Tibial nerve (tissue), 4 donors: ENCODE results near the gene PGD. TPM values are rescaled to one million over a fixed set of nuclear protein-coding genes. Genes with fewer than 3 reads are reported as not detected.
"Not testable (repeated sequence)": the region's sequence is repeated elsewhere in the genome, so short reads cannot be mapped to it uniquely, and the experiment has no call there.

Source experiments
- DNase-seq, 2 donors: peaks; one replicate each; pipeline ENCODE4 v3.0.0-alpha.2; 2019; ENCODE audit warnings: low spot score in 2 of 2
- H3K27ac ChIP-seq, 4 donors: fragments of 200-600 bp; sonication (generic) in 3 of 4; one replicate each; pipeline ENCODE4 v1.5.1; 2017 to 2019; ENCODE audit warnings: mild to moderate bottlenecking in 1 of 4
- H3K27me3 ChIP-seq, 2 donors: fragments of 200-600 bp; sonication (generic) in 1 of 2; one replicate each; pipeline versions ENCODE4 v1.5.1 to v1.6.0; 2017 to 2019
- H3K36me3 ChIP-seq, 3 donors: fragments of 200-600 bp; sonication (generic); one replicate each; pipeline ENCODE4 v1.5.1; 2018 to 2019
- H3K4me1 ChIP-seq, 4 donors: fragments of 200-600 bp; sonication (generic) in 3 of 4; one replicate each; pipeline ENCODE4 v1.5.1; 2017 to 2019
- H3K4me3 ChIP-seq, 4 donors: fragments of 200-600 bp; sonication (generic) in 3 of 4; one replicate each; pipeline ENCODE4 v1.5.1; 2017 to 2019; ENCODE audit warnings: mild to moderate bottlenecking in 1 of 4, moderate library complexity in 1 of 4
- H3K9me3 ChIP-seq, 4 donors: fragments of 200-600 bp; sonication (generic) in 3 of 4; one replicate each; pipeline ENCODE4 v1.5.1; 2017 to 2019
- EP300 ChIP-seq, 2 donors: sonication (generic); formaldehyde crosslinking; IDR thresholded peaks; one replicate each; pipeline ENCODE4 v1.6.1; 2017; ENCODE audit warnings: antibody characterized with exemption in 2 of 2, mild to moderate bottlenecking in 1 of 2
- POLR2A ChIP-seq, 2 donors: fragments of 450-650 bp; IDR thresholded peaks; one replicate each; pipeline ENCODE4 v1.6.1; 2017; ENCODE audit warnings: antibody characterized with exemption in 2 of 2, mild to moderate bottlenecking in 2 of 2, moderate library complexity in 2 of 2
- WGBS, 2 donors: methylation state at CpG; one replicate each; pipeline ENCODE4 v1.1.5; 2018; 5-methylcytosine and 5-hydroxymethylcytosine counted together
- total RNA-seq, 4 donors: library from RNA; depleted of rRNA; stranded (reverse); fragments of >200 nt; gene quantifications; one replicate each; pipeline ENCODE4 v1.1.0, GENCODE V29; 2016
- TF ChIP-seq, protein P1 (sequence below), 5 experiments: fragments of 200-600 bp in 3 of 5; fragments of 450-650 bp in 2 of 5; sonication (generic) in 3 of 5; IDR thresholded peaks; one replicate each; pipeline ENCODE4 v1.5.1; 2016 to 2019; ENCODE audit warnings: antibody characterized with exemption in 5 of 5, mild to moderate bottlenecking in 3 of 5, moderate library complexity in 2 of 5

Gene PGD
- total RNA-seq, 4 donors from 2014 or later = 54.5 to 160 (median 67.5) TPM

DNA sequence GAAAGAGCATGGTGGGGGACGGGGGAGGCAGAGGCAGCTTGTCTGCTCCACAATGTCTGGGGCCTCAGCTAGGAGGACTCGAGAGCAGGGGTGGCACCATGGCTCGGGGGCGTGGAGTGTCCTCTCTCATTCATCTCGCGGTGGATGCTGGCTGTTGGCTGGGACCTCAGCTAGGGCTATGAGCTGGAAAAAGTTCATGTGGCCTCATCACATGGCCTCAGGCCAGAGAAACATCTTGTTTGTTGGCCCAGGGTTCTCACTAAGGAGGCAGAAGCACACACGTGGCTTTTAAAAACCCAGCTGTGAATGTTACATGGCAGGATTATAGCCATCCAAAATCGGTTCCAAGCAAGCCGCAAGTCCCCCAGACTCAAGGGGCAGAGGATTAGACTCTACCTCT, 25.2 kb downstream of the PGD start:
- peaks cover 0 to 29% (median 9%) of the 10 kb centered on the region in 3 donors for H3K36me3 ChIP-seq
- H3K9me3 ChIP-seq = no peaks in the 10 kb centered on the region
- WGBS, 2 donors = 30 to 48% methylated on average over 9 of the region's 9 CpGs
- no peak for TF ChIP-seq POLR2A (IDR thresholded peaks at IDR 0.05)
- TF ChIP-seq, protein P1, sequence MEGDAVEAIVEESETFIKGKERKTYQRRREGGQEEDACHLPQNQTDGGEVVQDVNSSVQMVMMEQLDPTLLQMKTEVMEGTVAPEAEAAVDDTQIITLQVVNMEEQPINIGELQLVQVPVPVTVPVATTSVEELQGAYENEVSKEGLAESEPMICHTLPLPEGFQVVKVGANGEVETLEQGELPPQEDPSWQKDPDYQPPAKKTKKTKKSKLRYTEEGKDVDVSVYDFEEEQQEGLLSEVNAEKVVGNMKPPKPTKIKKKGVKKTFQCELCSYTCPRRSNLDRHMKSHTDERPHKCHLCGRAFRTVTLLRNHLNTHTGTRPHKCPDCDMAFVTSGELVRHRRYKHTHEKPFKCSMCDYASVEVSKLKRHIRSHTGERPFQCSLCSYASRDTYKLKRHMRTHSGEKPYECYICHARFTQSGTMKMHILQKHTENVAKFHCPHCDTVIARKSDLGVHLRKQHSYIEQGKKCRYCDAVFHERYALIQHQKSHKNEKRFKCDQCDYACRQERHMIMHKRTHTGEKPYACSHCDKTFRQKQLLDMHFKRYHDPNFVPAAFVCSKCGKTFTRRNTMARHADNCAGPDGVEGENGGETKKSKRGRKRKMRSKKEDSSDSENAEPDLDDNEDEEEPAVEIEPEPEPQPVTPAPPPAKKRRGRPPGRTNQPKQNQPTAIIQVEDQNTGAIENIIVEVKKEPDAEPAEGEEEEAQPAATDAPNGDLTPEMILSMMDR (IDR thresholded peaks at IDR 0.05) = no peak
- no peak for TF ChIP-seq EP300 (IDR thresholded peaks at IDR 0.05)
- peak; percentile 16 to 52 for DNase-seq
- no peak overlapping the region for H3K27ac ChIP-seq
- peaks cover 0 to 7% (median 0%) of the 10 kb centered on the region in 4 donors for H3K4me1 ChIP-seq
- no peaks in the 10 kb centered on the region for H3K27me3 ChIP-seq
- H3K4me3 ChIP-seq = no peak overlapping the region

DNA sequence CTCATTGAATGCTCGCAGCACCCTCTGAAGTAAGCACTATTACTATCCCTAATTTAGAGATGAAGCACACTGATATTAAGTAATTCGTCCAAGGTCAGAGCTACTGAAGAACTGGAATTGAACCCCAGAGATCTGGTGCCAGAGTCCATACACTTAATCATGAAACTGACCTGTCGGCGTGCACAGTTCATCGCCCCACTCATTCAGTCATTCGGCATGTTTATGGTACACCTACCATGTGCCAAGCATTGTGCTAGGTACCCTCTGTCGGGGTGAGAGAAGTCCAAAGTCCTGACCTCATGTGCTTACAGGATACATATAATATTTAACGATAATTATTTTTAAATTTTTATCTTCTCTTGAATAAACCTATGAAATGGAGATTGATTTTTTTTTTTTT, 25.8 kb downstream of the PGD start:
- no peak overlapping the region for H3K4me3 ChIP-seq
- peaks cover 0 to 10% (median under 1%) of the 10 kb centered on the region in 4 donors for H3K4me1 ChIP-seq
- H3K9me3 ChIP-seq = no peaks in the 10 kb centered on the region
- H3K27me3 ChIP-seq = no peaks in the 10 kb centered on the region
- no peak overlapping the region for H3K27ac ChIP-seq
- 77 to 86% methylated on average over 8 of the region's 8 CpGs for WGBS, 2 donors
- DNase-seq = no peak
- peaks cover 0 to 22% (median 3%) of the 10 kb centered on the region in 3 donors for H3K36me3 ChIP-seq
- TF ChIP-seq EP300 (IDR thresholded peaks at IDR 0.05) (no peak), POLR2A (IDR thresholded peaks at IDR 0.05) (no peak)
- TF ChIP-seq, protein P1 (IDR thresholded peaks at IDR 0.05) = no peak

DNA sequence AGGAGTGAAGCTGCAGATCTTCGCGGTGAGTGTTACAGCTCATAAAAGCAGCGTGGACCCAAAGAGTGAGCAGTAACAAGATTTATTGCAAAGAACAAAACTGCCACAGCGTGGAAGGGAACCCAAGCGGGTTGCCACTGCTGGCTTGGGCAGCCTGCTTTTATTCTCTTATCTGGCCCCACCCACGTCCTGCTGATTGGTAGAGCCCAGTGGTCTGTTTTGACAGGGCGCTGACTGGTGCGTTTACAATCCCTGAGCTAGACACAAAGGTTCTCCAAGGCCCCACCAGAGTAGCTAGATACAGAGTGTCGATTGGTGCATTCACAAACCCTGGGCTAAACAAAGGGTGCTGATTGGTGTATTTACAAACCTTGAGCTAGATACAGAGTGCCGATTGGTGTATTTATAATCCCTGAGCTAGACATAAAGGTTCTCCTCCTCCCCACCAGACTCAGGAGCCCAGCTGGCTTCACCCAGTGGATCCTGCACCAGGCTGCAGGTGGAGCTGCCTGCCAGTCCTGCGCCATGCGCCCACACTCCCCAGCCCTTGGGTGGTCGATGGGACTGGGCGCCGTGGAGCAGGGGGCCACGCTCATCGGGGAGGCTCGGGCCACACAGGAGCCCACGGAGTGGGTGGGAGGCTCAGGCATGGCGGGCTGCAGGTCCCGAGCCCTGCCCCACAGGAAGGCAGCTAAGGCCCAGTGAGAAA, 27.1 kb downstream of the PGD start:
- not testable (repeated sequence) for H3K4me3 ChIP-seq, H3K27ac ChIP-seq, H3K9me3 ChIP-seq, H3K36me3 ChIP-seq, H3K27me3 ChIP-seq, DNase-seq
- WGBS, 2 donors = 71 to 77% methylated on average over 20 to 21 of the region's 21 CpGs
- H3K4me1 ChIP-seq = peaks cover 0 to 17% (median 3%) of the 10 kb centered on the region in 4 donors

DNA sequence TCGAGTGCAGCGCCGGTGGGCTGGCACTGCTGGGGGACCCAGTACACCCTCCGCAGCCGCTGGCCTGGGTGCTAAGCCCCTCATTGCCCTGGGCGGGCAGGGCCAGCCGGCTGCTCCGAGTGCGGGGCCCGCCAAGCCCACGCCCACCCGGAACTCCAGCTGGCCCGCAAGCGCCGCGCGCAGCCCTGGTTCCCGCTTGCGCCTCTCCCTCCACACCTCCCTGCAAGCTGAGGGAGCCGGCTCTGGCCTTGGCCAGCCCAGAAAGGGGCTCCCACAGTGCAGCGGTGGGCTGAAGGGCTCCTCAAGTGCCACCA, 27.6 kb downstream of the PGD start:
- not testable (repeated sequence) for H3K27ac ChIP-seq, H3K4me3 ChIP-seq, H3K27me3 ChIP-seq, DNase-seq, H3K36me3 ChIP-seq, H3K9me3 ChIP-seq
- 91% methylated on average over 16 to 19 of the region's 21 CpGs for WGBS, 2 donors
- peaks cover 0 to 22% (median 5%) of the 10 kb centered on the region in 4 donors for H3K4me1 ChIP-seq

DNA sequence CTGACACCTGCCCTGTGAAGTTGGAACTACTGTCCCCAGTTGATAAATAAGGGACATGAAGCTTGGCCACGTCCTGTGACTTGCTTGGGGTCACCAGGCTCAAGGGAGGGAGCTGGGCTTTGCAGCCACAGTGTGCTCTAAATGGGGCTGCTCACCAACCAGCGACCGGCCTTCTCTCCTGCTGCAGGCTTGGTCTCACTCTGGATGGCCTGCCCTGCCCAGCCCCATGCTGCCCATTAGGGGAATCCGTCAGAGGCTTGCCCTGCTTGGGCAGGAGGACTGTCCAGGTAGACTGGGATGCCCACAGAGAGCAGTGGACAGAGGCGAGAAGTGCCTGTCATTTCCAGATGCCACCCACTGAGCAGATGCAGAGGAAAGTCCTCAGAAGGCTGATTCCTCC, 30.1 kb downstream of the PGD start:
- Histone ChIP-seq H3K27ac (no peak overlapping the region), H3K36me3 (no peaks in the 10 kb centered on the region), H3K4me3 (no peak overlapping the region), H3K4me1 (peaks cover 0 to 31% (median 5%) of the 10 kb centered on the region in 4 donors), H3K9me3 (no peaks in the 10 kb centered on the region), H3K27me3 (no peaks in the 10 kb centered on the region)
- DNase-seq = no peak
- 83 to 86% methylated on average over 4 to 5 of the region's 5 CpGs for WGBS, 2 donors
- TF ChIP-seq EP300 (IDR thresholded peaks at IDR 0.05) (no peak), POLR2A (IDR thresholded peaks at IDR 0.05) (no peak)
- TF ChIP-seq, protein P1 (IDR thresholded peaks at IDR 0.05) = no peak

DNA sequence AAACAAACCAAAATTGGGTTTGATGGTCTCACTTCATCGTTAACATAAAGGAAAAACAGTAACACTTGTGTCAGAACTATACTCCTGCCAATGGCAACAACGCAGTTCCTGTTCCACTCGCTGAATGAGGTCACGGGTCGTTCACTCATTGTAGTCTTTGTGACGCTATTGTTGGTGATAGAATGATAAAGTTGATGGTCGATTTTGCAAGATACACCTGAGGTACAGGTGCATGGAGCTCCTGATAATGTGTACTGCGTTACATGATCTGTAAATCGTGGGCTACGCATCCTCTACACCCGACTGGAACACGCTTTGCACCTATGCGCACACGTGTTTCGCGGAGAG, 31.0 kb downstream of the PGD start:
- H3K27me3 ChIP-seq = no peaks in the 10 kb centered on the region
- 11% methylated on average over 16 of the region's 16 CpGs for WGBS, 2 donors
- DNase-seq = no peak
- peak overlapping the region in 3 of 4 donors; percentile 61 to 82 (median 64) for H3K27ac ChIP-seq
- H3K4me1 ChIP-seq = peaks cover 0 to 31% (median 5%) of the 10 kb centered on the region in 4 donors
- peaks cover 0 to under 1% (median 0%) of the 10 kb centered on the region in 3 donors for H3K36me3 ChIP-seq
- no peaks in the 10 kb centered on the region for H3K9me3 ChIP-seq
- peak overlapping the region; percentile 71 to 94 (median 80) for H3K4me3 ChIP-seq
- TF ChIP-seq, protein P1 (IDR thresholded peaks at IDR 0.05) = no peak
- no peak for TF ChIP-seq EP300 (IDR thresholded peaks at IDR 0.05)
- TF ChIP-seq POLR2A (IDR thresholded peaks at IDR 0.05) = no peak
